Putamen (tissue), 1 donor: Measurements from ENCODE around the gene TMCC3.
"Not testable (repeated sequence)": the region's sequence is repeated elsewhere in the genome, so short reads cannot be mapped to it uniquely, and the experiment has no call there.

Experiments
- DNase-seq: peaks from one replicate; pipeline ENCODE4 v3.0.0-alpha.2; 2016; ENCODE audit warnings: low spot score

Gene TMCC3

DNA sequence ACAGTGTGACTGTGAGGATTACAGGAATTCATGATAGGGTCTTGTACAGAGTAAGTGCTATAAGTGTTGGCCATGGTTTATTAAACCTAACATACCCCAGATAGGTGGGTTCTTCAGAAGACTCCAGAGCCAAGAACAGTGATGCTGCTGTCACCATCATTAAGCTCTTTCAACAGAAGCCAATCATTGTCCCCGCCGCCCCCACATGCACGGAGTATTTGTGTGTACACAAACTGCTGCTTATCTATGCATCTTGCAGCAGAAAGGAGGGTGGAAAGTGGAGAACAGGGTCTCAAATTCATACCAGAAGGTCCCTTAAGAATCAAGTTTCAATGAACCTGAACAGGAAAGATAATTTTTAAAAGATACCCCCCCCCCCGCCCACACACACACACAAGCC is 51.2 kb downstream of the TMCC3 start:
- no peak for DNase-seq

DNA sequence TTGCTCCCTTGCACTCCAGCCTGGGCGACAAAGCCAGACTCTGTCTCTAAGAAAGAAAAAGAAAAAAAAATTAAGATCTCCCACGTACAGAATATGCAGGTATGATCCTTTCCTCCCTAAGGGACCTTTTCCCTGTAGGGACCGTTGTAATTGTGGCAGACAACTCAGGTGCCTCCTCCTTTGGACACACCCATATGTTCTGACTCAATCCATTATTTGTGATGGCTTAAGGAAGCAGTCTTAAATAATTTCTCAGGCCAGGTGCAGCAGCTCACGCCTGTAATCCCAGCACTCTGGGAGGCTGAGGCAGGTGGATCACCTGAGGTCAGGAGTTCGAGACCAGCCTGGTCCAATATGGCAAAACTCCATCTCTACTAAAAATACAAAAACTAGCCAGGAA is 53.1 kb downstream of the TMCC3 start:
- no peak for DNase-seq

- DNase-seq: no peak
Observed at GRCh38 chr12:94596596-94596995, 53.8 kb downstream of the TMCC3 start.

GRCh38 chr12:94595152-94595551 is 55.2 kb downstream of the TMCC3 start:
- no peak for DNase-seq

GRCh38 chr12:94594443-94594825 is 55.9 kb downstream of the TMCC3 start:
- DNase-seq: no peak

GRCh38 chr12:94593822-94594442 is 56.4 kb downstream of the TMCC3 start:
- no peak for DNase-seq

DNA sequence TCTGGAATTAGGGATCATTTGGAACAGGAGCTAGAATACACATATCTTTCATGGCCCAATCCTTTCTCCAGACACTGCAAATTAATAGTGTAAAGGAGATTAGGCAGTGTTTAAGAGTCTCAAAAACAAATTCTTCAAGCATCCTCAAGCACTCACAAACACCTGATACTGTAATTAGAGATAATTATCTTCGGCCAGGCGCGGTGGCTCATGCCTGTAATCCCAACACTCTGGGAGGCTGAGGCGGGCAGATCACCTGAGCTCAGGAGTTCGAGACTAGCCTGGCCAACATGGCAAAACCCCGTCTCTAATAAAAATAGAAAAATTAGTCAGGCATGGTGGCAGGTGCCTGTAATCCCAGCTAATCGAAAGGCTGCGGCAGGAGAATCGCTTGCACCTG is 57.6 kb downstream of the TMCC3 start:
- DNase-seq: not testable (repeated sequence)

GRCh38 chr12:94592080-94592479 is 58.3 kb downstream of the TMCC3 start:
- DNase-seq: no peak

DNA sequence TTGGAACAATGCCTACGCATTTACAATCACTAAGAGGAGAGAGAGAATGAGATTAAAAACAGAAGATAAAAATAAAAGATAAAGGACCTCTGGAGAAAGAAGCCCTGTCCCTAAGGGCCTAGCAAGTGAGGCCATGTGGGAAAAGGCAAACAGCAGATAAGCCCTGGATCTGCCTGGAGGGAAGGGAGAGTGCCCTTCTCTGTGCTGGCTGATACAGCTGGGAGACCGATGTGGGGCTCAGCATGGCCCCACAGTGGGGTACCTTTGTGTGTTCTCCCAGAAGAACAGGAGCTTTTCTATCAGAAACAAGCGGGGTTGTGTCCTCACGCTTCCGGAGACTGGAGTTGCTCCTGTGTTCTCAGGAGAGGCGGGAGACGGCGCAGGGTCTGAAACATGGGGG is 59.9 kb downstream of the TMCC3 start:
- no peak for DNase-seq

DNA sequence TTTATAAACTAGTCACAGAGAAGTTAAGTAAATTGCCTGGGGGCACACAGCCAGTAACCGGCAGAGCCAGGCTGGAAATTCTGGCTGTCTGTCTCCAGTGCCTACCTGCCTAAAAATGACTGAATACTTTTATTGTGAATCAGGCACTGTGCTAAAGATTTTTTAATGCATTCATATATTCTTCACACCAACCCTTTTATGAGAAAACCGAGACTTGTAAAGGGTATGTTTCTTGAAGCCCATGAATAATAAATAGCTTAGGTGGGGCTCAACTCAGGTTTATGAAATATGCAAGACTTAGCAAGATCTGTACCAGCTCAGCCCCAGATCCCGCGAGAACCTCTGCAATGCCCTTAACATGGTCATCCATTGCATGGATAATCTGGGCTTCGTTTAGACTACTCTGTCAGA is 60.8 kb downstream of the TMCC3 start:
- DNase-seq: no peak

- DNase-seq: no peak
Observed at GRCh38 chr12:94588346-94588745, 62.0 kb downstream of the TMCC3 start.

DNA sequence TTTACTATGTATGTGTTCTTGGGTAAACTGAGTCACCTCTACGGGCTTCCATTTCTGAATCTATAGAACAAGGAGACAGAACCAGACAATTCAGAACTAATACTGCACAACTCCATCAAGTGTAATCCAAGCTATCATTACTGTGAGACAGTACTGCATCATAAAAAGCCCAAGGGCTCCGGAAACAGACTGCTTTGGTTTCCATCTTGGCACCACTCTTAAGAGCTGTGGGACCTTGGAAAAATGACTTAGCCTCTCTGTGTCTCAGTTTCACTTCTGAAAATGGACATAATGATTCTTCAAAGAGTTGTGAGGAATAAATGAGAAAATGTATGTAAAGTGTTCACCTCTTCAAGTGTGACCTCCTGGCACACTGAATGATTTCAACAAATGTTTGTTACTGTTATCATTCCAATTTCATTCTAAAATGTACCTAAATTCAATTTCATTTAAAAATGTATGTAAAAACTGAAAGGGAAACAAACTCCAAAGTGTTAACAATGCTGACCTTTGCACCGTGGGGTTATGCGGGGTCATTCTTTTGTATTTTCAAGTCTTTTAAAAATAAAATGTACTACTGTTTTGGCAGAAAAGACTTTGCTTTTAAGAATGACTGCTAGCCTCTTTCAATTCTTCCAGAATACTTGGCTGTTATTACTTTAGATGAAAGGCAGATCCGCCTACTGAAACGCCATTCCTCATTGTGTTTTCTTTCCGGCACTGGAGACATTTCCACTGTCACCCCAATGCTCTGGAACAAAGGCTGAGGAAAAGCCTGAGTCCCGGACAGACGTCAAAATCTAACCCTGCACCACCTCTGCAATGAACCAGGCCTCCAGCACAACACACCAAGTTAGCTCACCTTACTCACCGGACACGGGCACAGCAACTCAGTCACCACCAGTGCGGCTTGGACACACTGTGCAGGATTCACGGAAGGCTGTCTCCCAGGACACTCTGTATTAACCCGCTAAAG is 62.8 kb downstream of the TMCC3 start:
- DNase-seq: no peak

GRCh38 chr12:94586589-94587259 is 63.6 kb downstream of the TMCC3 start:
- DNase-seq: no peak

GRCh38 chr12:94585626-94586025 is 64.7 kb downstream of the TMCC3 start:
- DNase-seq: no peak

DNA sequence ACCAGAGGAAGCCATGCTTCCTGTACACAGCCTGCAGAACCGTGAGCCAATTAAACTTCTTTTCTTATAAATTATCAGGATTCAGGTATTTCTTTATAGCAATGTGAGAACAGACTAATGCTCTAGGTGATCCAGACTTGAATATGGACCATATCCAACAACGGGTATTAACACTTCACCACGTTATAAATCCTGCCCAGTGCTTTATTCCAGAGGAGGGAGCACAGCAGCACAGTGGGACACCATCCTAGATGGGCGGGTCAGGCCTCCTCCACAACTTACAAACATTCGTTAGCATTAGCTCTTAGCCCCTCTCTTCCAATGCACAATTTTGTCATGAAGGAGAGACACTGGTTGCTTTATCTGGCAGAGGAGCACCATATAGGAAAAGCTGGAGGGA is 66.0 kb downstream of the TMCC3 start:
- no peak for DNase-seq

DNA sequence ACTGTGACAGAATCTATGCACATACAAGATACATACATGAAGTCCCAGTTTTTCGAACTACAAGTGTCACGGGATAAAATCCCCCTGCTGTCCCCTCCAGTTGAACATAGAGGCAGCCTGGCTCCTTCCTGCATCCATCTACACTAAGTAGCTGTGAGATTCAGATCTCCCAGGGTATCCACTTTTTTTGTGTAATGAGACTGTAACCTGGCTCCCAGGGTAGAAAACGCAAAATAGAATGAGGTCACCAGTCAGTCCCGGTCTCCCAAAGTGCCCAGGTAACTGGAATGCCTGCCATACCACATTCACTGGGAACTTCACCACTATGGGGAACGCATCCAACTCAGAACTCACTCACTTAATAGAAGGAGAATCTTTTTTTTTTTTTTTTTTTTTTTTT is 67.8 kb downstream of the TMCC3 start:
- no peak for DNase-seq

DNA sequence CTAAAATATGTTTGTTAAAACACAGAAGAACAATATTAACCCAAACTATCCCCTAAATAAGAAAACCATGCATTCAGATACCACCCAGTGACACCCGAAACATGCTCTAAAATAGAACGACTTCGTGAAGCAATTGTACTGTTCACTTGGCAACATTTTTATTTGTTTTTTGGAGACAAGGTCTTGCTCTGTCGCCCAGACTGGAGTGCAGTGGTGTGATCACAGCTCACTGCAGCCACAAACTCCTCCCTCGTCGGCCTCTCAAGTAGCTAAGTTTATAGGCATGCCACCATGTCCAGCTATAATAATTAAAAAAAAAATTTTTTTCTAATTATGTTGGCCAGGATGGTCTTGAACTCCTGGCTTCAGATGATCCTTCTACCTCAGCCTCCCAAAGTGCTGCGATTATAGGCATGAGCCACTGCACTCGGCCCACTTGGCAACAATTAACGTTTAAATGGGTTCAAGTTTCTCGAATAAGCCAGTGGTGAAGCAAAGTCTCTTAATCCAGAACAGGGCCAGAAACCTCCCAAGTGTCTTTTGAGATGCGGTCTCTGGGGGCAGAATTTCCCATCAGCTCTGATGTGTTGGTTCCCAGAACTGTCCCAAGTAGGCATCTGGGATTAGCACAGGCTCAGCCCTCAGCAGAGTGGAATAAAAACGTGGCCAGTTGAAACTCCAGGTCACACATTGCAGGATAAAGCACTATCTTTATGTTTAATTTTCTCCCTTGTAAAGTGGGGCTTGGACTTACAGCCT is 74.5 kb downstream of the TMCC3 start:
- DNase-seq: no peak

GRCh38 chr12:94575024-94575423 is 75.3 kb downstream of the TMCC3 start:
- no peak for DNase-seq

DNA sequence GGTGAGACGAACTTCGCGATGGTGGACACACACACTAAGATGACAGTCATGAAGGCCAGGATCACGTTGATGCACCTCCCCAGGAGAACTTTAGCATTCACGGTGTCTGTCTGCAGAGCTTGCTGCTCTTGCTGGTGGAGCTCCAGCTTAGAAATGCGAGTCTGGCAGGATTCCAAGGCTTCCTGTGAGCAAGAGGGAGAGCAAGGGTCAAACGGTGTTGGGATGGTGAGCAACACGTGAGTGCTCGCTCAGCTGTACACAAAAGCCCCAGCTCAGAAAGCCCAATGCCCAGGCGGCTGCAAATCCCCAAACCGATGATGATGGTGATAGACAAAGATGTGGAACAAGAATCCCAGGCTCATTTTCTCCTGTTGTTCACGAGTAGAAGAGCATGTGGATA is 78.8 kb downstream of the TMCC3 start:
- DNase-seq: no peak

DNA sequence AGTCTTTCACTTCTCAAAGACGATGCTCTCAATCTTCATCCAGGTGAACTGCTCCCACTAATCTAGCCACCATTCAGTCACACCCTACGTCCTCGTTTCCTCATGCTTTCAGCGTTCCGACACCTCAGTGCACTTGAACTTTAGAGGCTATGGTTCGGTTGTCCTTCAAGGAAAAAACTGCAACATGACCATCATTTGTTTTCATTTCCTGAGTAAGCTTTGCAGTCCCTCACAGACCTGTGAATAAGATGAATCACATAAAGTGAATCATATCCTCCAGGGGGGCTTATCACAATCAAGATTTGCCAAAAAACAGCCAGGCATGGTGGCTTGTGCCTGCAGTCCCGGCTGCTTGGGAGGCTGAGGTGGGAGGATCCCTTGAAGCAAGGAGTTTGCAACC is 80.2 kb downstream of the TMCC3 start:
- DNase-seq: no peak

DNA sequence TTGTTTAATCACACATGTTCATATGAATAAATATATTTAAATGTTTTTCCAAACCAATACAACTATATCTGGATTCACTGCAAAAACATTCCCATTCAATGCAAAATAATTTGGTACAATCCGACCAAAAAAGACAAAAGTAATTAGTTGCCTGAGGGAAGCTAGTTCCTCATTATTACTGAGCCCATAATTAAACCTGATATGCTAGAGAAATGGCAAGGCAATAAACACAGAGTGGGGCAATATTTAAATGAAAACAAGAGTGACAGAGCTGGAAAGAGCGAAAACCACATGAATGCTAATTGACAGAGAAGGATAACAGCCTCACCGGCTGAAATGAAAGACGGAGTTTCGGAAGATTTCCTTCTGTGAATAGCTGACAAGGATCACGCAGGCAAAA is 82.6 kb downstream of the TMCC3 start:
- DNase-seq: no peak

DNA sequence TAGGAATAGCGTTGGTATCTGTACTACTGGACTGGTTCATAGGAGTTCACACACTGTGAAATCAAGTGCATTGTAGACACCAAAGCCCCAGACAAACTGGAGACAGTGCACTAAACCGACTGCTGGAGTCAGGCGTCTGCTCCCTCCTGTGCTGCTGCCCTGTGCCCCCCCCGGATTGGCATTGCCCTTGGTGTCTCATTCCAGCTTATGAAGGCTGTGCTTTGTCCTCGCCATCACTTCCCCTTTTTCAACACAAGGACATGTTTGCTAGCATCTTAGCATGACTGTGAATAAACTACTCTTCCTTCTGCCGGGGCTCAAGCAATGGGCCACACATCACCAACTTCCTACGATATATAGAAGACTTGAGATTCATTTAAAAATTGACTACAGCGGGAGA is 84.0 kb downstream of the TMCC3 start:
- DNase-seq: peak; percentile 91
